ENCODE data around the gene PLXNA4. TPM values are rescaled to one million over a fixed set of nuclear protein-coding genes. Genes with fewer than 3 reads are reported as not detected.

PLXNA4 gene
- total RNA-seq, 1 donor from 2014 or later: 16.2 TPM

DNA sequence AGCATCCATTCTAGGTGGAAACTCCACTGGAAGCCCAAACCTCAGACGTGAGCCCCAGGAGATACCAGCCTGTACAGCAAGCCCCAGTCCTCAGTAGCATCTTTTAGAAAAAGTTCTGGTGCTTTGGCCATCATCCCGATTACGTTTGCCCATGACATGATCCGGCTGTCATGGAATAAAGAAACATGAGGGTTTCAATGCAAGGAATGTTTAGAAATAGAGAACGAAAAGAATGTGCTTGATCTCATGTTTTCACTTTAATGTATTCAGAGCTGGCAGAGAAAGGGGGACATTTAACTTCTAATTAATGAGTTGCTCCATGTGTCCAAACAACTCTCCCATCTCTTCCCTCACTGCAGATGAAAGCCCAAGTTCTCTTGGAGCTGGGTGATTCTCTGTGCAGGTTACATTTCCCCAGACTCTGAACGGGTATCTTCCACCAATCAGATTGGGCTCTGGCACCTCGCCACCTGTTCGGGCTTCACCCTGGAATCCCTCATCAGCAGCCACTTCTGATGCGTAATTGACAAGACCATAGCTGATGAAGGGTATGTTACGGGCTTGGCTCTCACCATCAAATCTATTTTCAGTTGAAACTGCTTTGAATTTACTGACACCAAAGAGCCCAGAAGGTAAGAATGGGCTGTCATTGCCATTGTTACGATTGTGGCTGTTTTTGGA is 165.3 kb downstream of the PLXNA4 start:
- Mint-ChIP-seq H3K4me3 (ENCODE audit: unreplicated experiment) (no peak overlapping the region), H3K27ac (ENCODE audit: unreplicated experiment) (no peak overlapping the region), H3K36me3 (ENCODE audit: unreplicated experiment) (no peaks in the 10 kb centered on the region), H3K27me3 (ENCODE audit: unreplicated experiment) (peaks cover 5% of the 10 kb centered on the region), H3K9me3 (ENCODE audit: unreplicated experiment) (peaks cover 4% of the 10 kb centered on the region), H3K4me1 (ENCODE audit: low read depth, unreplicated experiment) (no peaks in the 10 kb centered on the region)
- TF ChIP-seq, protein P1, sequence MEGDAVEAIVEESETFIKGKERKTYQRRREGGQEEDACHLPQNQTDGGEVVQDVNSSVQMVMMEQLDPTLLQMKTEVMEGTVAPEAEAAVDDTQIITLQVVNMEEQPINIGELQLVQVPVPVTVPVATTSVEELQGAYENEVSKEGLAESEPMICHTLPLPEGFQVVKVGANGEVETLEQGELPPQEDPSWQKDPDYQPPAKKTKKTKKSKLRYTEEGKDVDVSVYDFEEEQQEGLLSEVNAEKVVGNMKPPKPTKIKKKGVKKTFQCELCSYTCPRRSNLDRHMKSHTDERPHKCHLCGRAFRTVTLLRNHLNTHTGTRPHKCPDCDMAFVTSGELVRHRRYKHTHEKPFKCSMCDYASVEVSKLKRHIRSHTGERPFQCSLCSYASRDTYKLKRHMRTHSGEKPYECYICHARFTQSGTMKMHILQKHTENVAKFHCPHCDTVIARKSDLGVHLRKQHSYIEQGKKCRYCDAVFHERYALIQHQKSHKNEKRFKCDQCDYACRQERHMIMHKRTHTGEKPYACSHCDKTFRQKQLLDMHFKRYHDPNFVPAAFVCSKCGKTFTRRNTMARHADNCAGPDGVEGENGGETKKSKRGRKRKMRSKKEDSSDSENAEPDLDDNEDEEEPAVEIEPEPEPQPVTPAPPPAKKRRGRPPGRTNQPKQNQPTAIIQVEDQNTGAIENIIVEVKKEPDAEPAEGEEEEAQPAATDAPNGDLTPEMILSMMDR (IDR thresholded peaks at IDR 0.05; ENCODE audit: partially characterized antibody, unreplicated experiment): no peak
- no peak for DNase-seq

DNA sequence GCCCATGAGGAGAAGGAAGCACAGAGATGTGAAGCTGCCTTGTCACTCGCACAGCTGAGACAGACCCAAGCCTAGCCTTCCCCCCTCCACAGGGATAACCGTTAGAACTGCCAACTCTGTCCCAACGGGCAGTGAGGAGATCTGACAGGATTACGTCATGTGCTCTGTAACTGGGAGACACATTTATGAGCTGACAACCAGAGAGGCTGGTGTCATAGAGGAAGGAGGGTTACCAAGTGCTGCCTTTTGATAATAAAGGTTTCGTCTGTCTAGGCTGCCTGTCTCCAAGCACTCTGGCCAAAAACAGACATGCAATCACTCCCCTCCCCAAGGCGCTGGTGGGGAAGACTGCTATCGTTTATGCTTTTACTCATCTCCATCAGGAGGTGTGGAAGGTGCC is 165.9 kb downstream of the PLXNA4 start:
- no peak for DNase-seq
- no peaks in the 10 kb centered on the region for H3K4me1 Mint-ChIP-seq (ENCODE audit: low read depth, unreplicated experiment)
- H3K4me3 Mint-ChIP-seq (ENCODE audit: unreplicated experiment): no peak overlapping the region
- TF ChIP-seq, protein P1 (IDR thresholded peaks at IDR 0.05; ENCODE audit: partially characterized antibody, unreplicated experiment): no peak
- peaks cover 4% of the 10 kb centered on the region for H3K9me3 Mint-ChIP-seq (ENCODE audit: unreplicated experiment)
- no peak overlapping the region for H3K27ac Mint-ChIP-seq (ENCODE audit: unreplicated experiment)
- no peaks in the 10 kb centered on the region for H3K36me3 Mint-ChIP-seq (ENCODE audit: unreplicated experiment)
- peaks cover 5% of the 10 kb centered on the region for H3K27me3 Mint-ChIP-seq (ENCODE audit: unreplicated experiment)

DNA sequence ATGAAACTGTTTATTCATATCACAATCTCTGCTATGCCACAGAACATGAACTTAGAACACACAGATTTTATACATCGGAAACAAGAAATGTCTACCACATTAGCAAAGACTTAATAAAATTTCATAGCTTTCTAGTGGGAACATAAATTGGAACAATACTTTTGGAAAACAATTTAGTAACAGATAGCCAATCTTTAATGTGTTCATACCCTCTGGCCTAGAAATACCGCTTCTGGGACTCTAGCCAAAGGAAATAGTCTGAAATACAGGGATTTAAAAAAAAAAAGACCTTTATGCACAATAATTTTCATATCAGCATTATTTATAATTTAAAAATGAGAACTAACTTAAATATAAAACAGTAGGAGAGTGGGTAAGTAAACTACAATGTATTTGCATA is 168.5 kb downstream of the PLXNA4 start:
- peaks cover 2% of the 10 kb centered on the region for H3K9me3 Mint-ChIP-seq (ENCODE audit: unreplicated experiment)
- no peak overlapping the region for H3K4me3 Mint-ChIP-seq (ENCODE audit: unreplicated experiment)
- H3K36me3 Mint-ChIP-seq (ENCODE audit: unreplicated experiment): no peaks in the 10 kb centered on the region
- no peak for DNase-seq
- H3K27ac Mint-ChIP-seq (ENCODE audit: unreplicated experiment): no peak overlapping the region
- TF ChIP-seq, protein P1 (IDR thresholded peaks at IDR 0.05; ENCODE audit: partially characterized antibody, unreplicated experiment): no peak
- H3K27me3 Mint-ChIP-seq (ENCODE audit: unreplicated experiment): peaks cover 5% of the 10 kb centered on the region
- peaks cover 9% of the 10 kb centered on the region for H3K4me1 Mint-ChIP-seq (ENCODE audit: low read depth, unreplicated experiment)

DNA sequence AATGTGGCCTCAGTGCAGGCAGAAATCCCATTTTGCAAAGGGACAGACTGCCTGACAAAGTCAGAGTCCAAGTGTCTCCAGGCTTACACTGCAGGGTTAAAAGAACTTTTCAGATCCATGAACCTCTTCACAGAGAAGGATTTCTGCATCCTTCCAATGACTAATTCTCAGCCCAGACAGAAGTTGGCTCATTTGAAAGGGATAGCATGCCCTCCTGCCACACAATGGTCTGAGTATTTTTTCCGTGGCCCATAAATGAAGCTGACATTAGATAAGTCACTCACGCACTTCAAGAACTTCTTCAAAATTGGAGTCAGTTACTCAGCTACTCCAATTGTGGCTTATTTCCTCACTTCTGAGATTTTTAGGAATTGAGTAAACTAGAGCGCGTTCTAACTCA is 170.2 kb downstream of the PLXNA4 start:
- Mint-ChIP-seq H3K27me3 (ENCODE audit: unreplicated experiment) (peaks cover 2% of the 10 kb centered on the region), H3K4me3 (ENCODE audit: unreplicated experiment) (no peak overlapping the region), H3K36me3 (ENCODE audit: unreplicated experiment) (no peaks in the 10 kb centered on the region), H3K4me1 (ENCODE audit: low read depth, unreplicated experiment) (peaks cover 23% of the 10 kb centered on the region), H3K9me3 (ENCODE audit: unreplicated experiment) (peaks cover 3% of the 10 kb centered on the region), H3K27ac (ENCODE audit: unreplicated experiment) (no peak overlapping the region)
- no peak for DNase-seq
- TF ChIP-seq, protein P1 (IDR thresholded peaks at IDR 0.05; ENCODE audit: partially characterized antibody, unreplicated experiment): no peak

DNA sequence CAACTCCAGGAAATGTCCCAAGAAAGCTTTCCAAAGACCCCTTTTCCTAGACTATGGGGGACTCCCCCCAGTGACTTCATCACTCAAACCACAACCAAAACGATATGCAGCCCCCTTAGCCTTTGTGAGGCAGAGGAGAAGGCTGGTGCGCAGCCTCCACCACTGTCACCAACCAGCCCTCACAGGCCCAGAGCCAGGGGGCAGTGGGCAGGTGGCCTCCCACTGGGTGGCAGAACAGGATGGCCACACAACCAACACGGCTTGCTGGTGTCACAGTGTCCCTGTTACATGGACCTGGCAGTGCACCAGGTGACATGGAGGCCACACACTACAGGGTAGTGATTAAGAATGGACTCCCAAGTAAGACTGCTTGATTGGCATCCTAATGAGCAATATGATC is 172.0 kb downstream of the PLXNA4 start:
- TF ChIP-seq, protein P1 (IDR thresholded peaks at IDR 0.05; ENCODE audit: partially characterized antibody, unreplicated experiment): no peak
- H3K9me3 Mint-ChIP-seq (ENCODE audit: unreplicated experiment): peaks cover 4% of the 10 kb centered on the region
- no peak for DNase-seq
- no peaks in the 10 kb centered on the region for H3K36me3 Mint-ChIP-seq (ENCODE audit: unreplicated experiment)
- H3K4me1 Mint-ChIP-seq (ENCODE audit: low read depth, unreplicated experiment): peaks cover 39% of the 10 kb centered on the region
- no peak overlapping the region for H3K4me3 Mint-ChIP-seq (ENCODE audit: unreplicated experiment)
- H3K27me3 Mint-ChIP-seq (ENCODE audit: unreplicated experiment): peaks cover 2% of the 10 kb centered on the region
- no peak overlapping the region for H3K27ac Mint-ChIP-seq (ENCODE audit: unreplicated experiment)
